Measurements from ENCODE around the gene ATP2A3. TPM values are rescaled to one million over a fixed set of nuclear protein-coding genes. Genes with fewer than 3 reads are reported as not detected.

ATP2A3 gene
- total RNA-seq, 1 donor from 2014 or later = 147 TPM

DNA sequence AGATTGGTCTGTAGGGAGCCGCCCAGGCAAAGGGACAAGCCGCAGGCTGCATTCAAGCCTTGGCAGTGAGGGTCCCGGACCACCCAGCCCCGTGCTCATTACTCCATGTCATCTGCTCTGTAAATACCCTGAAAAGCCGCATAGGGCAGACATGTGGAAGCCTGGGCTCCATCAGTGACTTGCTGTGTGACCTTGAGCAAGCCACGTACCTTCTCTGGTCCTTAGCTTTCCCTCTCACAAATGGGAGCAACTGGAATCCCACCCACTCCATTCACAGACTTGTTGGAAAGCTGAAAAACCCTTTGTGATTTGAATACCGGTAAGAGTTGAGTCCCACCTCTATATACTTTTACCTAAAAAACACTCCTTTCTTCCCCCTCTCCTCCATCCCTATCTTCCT lies 83.3 kb downstream of the ATP2A3 start:
- no peak for DNase-seq (ENCODE audit: low spot score)
- Mint-ChIP-seq H3K27ac (no peak overlapping the region), H3K9me3 (no peaks in the 10 kb centered on the region), H3K4me1 (ENCODE audit: low read depth) (no peaks in the 10 kb centered on the region), H3K36me3 (ENCODE audit: low read depth) (no peaks in the 10 kb centered on the region), H3K4me3 (ENCODE audit: low read depth) (no peak overlapping the region), H3K27me3 (ENCODE audit: low read depth) (no peaks in the 10 kb centered on the region)
- intact Hi-C loops (cut with micrococcal nuclease) = no loop called here

DNA sequence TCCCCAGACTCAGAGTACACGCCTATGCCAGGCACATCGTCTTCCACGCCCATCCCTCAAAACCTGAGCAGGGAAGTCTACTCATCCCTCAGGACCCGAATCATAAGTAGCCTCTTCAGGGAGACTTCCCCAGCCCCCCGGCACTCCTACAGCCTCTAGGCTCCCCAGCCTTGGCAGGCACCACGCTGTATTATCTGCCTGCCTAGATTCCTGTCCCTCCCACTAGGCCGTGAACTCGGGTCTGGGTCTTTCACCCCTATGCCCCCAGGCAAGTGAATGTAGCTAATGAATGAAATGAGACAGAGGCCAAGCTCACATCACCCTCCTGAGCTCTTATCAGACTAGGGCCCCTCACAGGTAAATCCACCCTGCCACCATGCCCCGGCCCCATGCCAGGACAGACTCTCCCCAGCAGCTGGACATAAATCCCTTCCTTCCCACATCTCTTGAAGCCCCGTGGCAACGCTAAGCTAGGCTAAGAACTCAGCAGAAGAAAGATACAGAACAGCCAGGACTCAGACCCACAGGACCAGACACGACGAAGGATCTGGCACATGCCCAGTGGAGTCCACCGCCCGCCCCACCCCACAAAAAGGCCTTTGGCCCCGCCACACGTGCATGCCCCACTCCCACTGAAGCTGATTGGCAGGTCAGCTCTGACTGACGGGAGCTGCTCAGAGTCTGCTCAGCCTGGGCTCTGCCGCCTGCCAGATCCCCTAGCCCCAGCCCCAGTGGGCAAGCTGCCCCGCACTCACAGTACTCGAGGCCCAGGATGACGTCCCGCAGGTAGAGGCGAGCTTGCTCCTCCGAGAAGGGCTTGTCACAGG lies 84.4 kb downstream of the ATP2A3 start:
- H3K27ac Mint-ChIP-seq = no peak overlapping the region
- no peak for DNase-seq (ENCODE audit: low spot score)
- intact Hi-C loops (cut with micrococcal nuclease) = no loop called here
- H3K4me1 Mint-ChIP-seq (ENCODE audit: low read depth) = no peaks in the 10 kb centered on the region
- no peaks in the 10 kb centered on the region for H3K9me3 Mint-ChIP-seq
- H3K36me3 Mint-ChIP-seq (ENCODE audit: low read depth) = no peaks in the 10 kb centered on the region
- no peak overlapping the region for H3K4me3 Mint-ChIP-seq (ENCODE audit: low read depth)
- H3K27me3 Mint-ChIP-seq (ENCODE audit: low read depth) = no peaks in the 10 kb centered on the region

DNA sequence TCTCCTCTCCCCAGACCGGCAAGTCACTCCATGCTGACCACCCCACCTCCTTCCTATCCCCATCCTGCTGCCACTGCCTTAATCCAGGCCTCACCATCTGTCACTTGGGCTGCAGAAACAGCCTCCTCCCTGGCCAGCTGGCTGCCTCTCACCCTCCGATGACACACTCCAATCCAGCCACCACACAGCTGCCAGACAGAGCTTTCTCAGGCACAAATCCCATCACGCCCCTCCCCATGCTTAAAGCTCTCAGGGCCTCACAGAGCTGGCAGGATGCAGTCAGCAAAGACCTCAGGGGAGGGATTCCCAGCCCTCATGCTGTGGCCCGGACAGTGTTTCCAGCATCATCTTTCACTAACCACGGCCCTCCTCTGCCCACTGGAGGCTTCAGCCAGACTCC lies 85.1 kb downstream of the ATP2A3 start:
- Mint-ChIP-seq H3K9me3 (no peaks in the 10 kb centered on the region), H3K27ac (no peak overlapping the region), H3K4me1 (ENCODE audit: low read depth) (no peaks in the 10 kb centered on the region), H3K27me3 (ENCODE audit: low read depth) (no peaks in the 10 kb centered on the region), H3K4me3 (ENCODE audit: low read depth) (no peak overlapping the region), H3K36me3 (ENCODE audit: low read depth) (no peaks in the 10 kb centered on the region)
- no peak for DNase-seq (ENCODE audit: low spot score)
- intact Hi-C loops (cut with micrococcal nuclease) = no loop called here

- Mint-ChIP-seq H3K4me3 (ENCODE audit: low read depth) (no peak overlapping the region), H3K27ac (no peak overlapping the region), H3K36me3 (ENCODE audit: low read depth) (peaks cover 4% of the 10 kb centered on the region), H3K9me3 (no peaks in the 10 kb centered on the region), H3K4me1 (ENCODE audit: low read depth) (no peaks in the 10 kb centered on the region), H3K27me3 (ENCODE audit: low read depth) (no peaks in the 10 kb centered on the region)
- intact Hi-C loops (cut with micrococcal nuclease) = no loop called here
- DNase-seq (ENCODE audit: low spot score) = no peak
Observed at GRCh38 chr17:3877220-3877619, 87.0 kb downstream of the ATP2A3 start.

- no peaks in the 10 kb centered on the region for H3K9me3 Mint-ChIP-seq
- intact Hi-C loops (cut with micrococcal nuclease) = no loop called here
- H3K27me3 Mint-ChIP-seq (ENCODE audit: low read depth) = no peaks in the 10 kb centered on the region
- peaks cover 6% of the 10 kb centered on the region for H3K4me1 Mint-ChIP-seq (ENCODE audit: low read depth)
- no peak overlapping the region for H3K27ac Mint-ChIP-seq
- H3K4me3 Mint-ChIP-seq (ENCODE audit: low read depth) = no peak overlapping the region
- H3K36me3 Mint-ChIP-seq (ENCODE audit: low read depth) = peaks cover 9% of the 10 kb centered on the region
- no peak for DNase-seq (ENCODE audit: low spot score)
Observed at GRCh38 chr17:3875317-3875716, 88.9 kb downstream of the ATP2A3 start.

Other genes with a start within 250 kb of the ATP2A3 start
- 23.0 and 23.4 TPM in 2 replicates for gene HASPIN, start 240.5 kb downstream of the ATP2A3 start, total RNA-seq
- gene ITGAE, start 163.2 kb downstream of the ATP2A3 start, total RNA-seq = 36.2 and 42.4 TPM in 2 replicates
- gene NCBP3, start 118.2 kb downstream of the ATP2A3 start, total RNA-seq = 49.2 and 57.2 TPM in 2 replicates
- 6.5 and 6.6 TPM in 2 replicates for gene CAMKK1, start 71.4 kb downstream of the ATP2A3 start, total RNA-seq
- 4.0 and 4.1 TPM in 2 replicates for gene P2RX1, start 48.0 kb downstream of the ATP2A3 start, total RNA-seq
- 36.4 and 38.5 TPM in 2 replicates for gene ZZEF1, start 178.6 kb upstream of the ATP2A3 start, total RNA-seq
- gene CYB5D2, start 178.8 kb upstream of the ATP2A3 start, total RNA-seq = 5.4 and 6.0 TPM in 2 replicates